Activated T-helper 1 cell treated with anti-CD3 and anti-CD28 coated beads, Interleukin-12 subunit alpha, Interleukin-12 subunit beta, Interleukin-2, Interleukin-4 antibody, amounts not matched to agents 30 ng/mL and 10 ng/mL and 1 ng/mL, durations not matched to agents 14 hours and 24 hours and 36 hours (primary cell): ENCODE results near the gene CENPQ. TPM values are rescaled to one million over a fixed set of nuclear protein-coding genes. Genes with fewer than 3 reads are reported as not detected.

Experiments
- DNase-seq: peaks from one replicate; pipeline ENCODE4 v3.0.0; 2021; ENCODE audit warnings: low spot score
- H3K27ac Mint-ChIP-seq: one replicate; pipeline ENCODE4 v1.8.0; 2021; ENCODE audit warnings: mild to moderate bottlenecking, mixed read lengths
- H3K27me3 Mint-ChIP-seq: one replicate; pipeline ENCODE4 v1.8.0; 2022; ENCODE audit warnings: mild to moderate bottlenecking, moderate library complexity, mixed read lengths; ENCODE audit not compliant: insufficient read depth
- H3K36me3 Mint-ChIP-seq: one replicate; pipeline ENCODE4 v1.8.0; 2021; ENCODE audit warnings: low read depth, mixed read lengths
- H3K4me1 Mint-ChIP-seq: one replicate; pipeline ENCODE4 v1.8.0; 2021; ENCODE audit warnings: low read depth, mixed read lengths
- H3K4me3 Mint-ChIP-seq: one replicate; pipeline ENCODE4 v1.8.0; 2021; ENCODE audit warnings: mild to moderate bottlenecking, moderate library complexity, mixed read lengths
- H3K9me3 Mint-ChIP-seq: one replicate; pipeline ENCODE4 v1.8.0; 2021; ENCODE audit warnings: mixed read lengths
- intact Hi-C: fragments of 100-400 bp; cut with micrococcal nuclease; formaldehyde crosslinking; loops from one replicate; pipeline ENCODE4 v1.15.1; 2024
- total RNA-seq: library from RNA; stranded (reverse); gene quantifications from 2 replicates; pipeline ENCODE4 v1.2.3, GENCODE V29; 2022

CENPQ gene
- total RNA-seq, 1 donor from 2014 or later: 18.2 TPM

GRCh38 chr6:49531774-49532569 lies 68.8 kb downstream of the CENPQ start:
- intact Hi-C loops: loop anchor here (1.0 kb wide), 2 partner anchors 75 to 317 kb away; no protein-coding TSS in a partner anchor
- Mint-ChIP-seq H3K4me3 (no peak overlapping the region), H3K36me3 (no peaks in the 10 kb centered on the region), H3K27ac (no peak overlapping the region), H3K9me3 (no peaks in the 10 kb centered on the region), H3K4me1 (no peaks in the 10 kb centered on the region), H3K27me3 (peaks cover 15% of the 10 kb centered on the region)
- no peak for DNase-seq

- no peak overlapping the region for H3K4me3 Mint-ChIP-seq
- H3K27ac Mint-ChIP-seq: no peak overlapping the region
- H3K36me3 Mint-ChIP-seq: no peaks in the 10 kb centered on the region
- DNase-seq: no peak
- intact Hi-C loops: no loop called here
- no peaks in the 10 kb centered on the region for H3K4me1 Mint-ChIP-seq
- no peaks in the 10 kb centered on the region for H3K9me3 Mint-ChIP-seq
- H3K27me3 Mint-ChIP-seq: peaks cover 6% of the 10 kb centered on the region
These were observed 72.6 kb downstream of the CENPQ start for GRCh38 chr6:49535795-49536194.

GRCh38 chr6:49539102-49539501 lies 75.9 kb downstream of the CENPQ start:
- intact Hi-C loops: no loop called here

GRCh38 chr6:49540614-49541013 lies 77.4 kb downstream of the CENPQ start:
- peaks cover 7% of the 10 kb centered on the region for H3K27me3 Mint-ChIP-seq
- no peak for DNase-seq
- H3K36me3 Mint-ChIP-seq: no peaks in the 10 kb centered on the region
- H3K4me1 Mint-ChIP-seq: no peaks in the 10 kb centered on the region
- no peak overlapping the region for H3K27ac Mint-ChIP-seq
- no peaks in the 10 kb centered on the region for H3K9me3 Mint-ChIP-seq
- intact Hi-C loops: no loop called here
- H3K4me3 Mint-ChIP-seq: no peak overlapping the region

More at GRCh38 chr6:49539102-49539501, 75.9 kb downstream of the CENPQ start:
- H3K9me3 Mint-ChIP-seq: no peaks in the 10 kb centered on the region
- DNase-seq: no peak
- H3K4me1 Mint-ChIP-seq: no peaks in the 10 kb centered on the region
- H3K27me3 Mint-ChIP-seq: peaks cover 7% of the 10 kb centered on the region
- H3K4me3 Mint-ChIP-seq: no peak overlapping the region
- H3K36me3 Mint-ChIP-seq: no peaks in the 10 kb centered on the region
- H3K27ac Mint-ChIP-seq: no peak overlapping the region

- Mint-ChIP-seq H3K4me1 (no peaks in the 10 kb centered on the region), H3K27ac (no peak overlapping the region), H3K36me3 (no peaks in the 10 kb centered on the region), H3K4me3 (no peak overlapping the region), H3K27me3 (peaks cover 7% of the 10 kb centered on the region), H3K9me3 (no peaks in the 10 kb centered on the region)
- DNase-seq: no peak
- intact Hi-C loops: no loop called here
These were observed 78.1 kb downstream of the CENPQ start for GRCh38 chr6:49541210-49541724.

- Mint-ChIP-seq H3K4me3 (no peak overlapping the region), H3K27me3 (peaks cover 14% of the 10 kb centered on the region), H3K36me3 (no peaks in the 10 kb centered on the region), H3K9me3 (no peaks in the 10 kb centered on the region), H3K4me1 (no peaks in the 10 kb centered on the region), H3K27ac (no peak overlapping the region)
- no peak for DNase-seq
- intact Hi-C loops: no loop called here
These were observed 78.8 kb downstream of the CENPQ start for GRCh38 chr6:49541936-49542335.

Other genes starting within 250 kb of the CENPQ start
- gene MMUT, start 117 bp upstream of the CENPQ start, total RNA-seq: 13.0 and 13.4 TPM in 2 replicates
- not detected in 2 replicates for gene GLYATL3, start 36.6 kb downstream of the CENPQ start, total RNA-seq
- gene C6orf141, start 87.3 kb downstream of the CENPQ start, total RNA-seq: not detected in 2 replicates
- gene RHAG, start 173.5 kb downstream of the CENPQ start, total RNA-seq: not detected in 2 replicates